ENCODE data around the gene OR51Q1.

DNA sequence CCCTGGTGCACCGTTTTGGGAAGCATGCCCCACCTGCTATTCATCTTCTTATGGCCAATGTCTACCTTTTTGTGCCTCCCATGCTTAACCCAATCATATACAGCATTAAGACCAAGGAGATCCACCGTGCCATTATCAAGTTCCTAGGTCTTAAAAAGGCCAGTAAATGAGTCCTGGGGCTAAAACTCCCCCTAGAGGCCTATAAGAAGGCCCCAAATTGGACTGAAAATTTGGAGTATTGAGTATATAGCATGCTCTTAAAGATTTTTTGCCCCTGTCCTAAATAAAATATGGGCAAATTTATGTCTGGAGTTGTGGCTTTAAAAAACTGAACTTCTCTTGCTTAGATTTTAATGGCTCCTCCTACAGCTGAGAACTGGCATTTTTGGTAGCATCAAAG lies 31.7 kb upstream of the OR51Q1 start:
- TF ChIP-seq CTCF (IDR thresholded peaks at IDR 0.05) = peak; percentile 38
- TF ChIP-seq EZH2phosphoT487 (IDR thresholded peaks at IDR 0.05) = no peak

All from neural progenitor cell (in vitro differentiated cells).